Smooth muscle cell (in vitro differentiated cells): ENCODE data around the gene LRFN5. TPM values are rescaled to one million over a fixed set of nuclear protein-coding genes. Genes with fewer than 3 reads are reported as not detected.

Experiments used
- DNase-seq: peaks from one replicate; lab custom pipeline; 2025; ENCODE audit not compliant: unreplicated experiment; lab: John Stamatoyannopoulos, UW
- H2AFZ ChIP-seq: fragments of 200-600 bp; sonication (generic); 2 replicates; pipeline ENCODE4 v1.6.0; 2016; ENCODE audit warnings: antibody characterized with exemption, low read depth, mild to moderate bottlenecking
- H3F3A ChIP-seq: fragments of 200-600 bp; sonication (generic); 2 replicates; pipeline ENCODE4 v1.6.0; 2017; ENCODE audit warnings: antibody characterized with exemption, low read depth
- H3K27ac ChIP-seq: fragments of 200-600 bp; sonication (generic); 2 replicates; pipeline ENCODE4 v1.5.1; 2016; ENCODE audit warnings: low read depth, mild to moderate bottlenecking
- H3K27me3 ChIP-seq: fragments of 200-600 bp; sonication (generic); 2 replicates; pipeline ENCODE4 v1.6.1; 2016; ENCODE audit warnings: low read depth, mild to moderate bottlenecking
- H3K36me3 ChIP-seq: fragments of 200-600 bp; sonication (generic); 2 replicates; pipeline ENCODE4 v1.5.1; 2016; ENCODE audit warnings: low read depth
- H3K4me1 ChIP-seq: fragments of 200-600 bp; sonication (generic); 2 replicates; pipeline ENCODE4 v1.5.1; 2016; ENCODE audit warnings: low read depth
- H3K4me2 ChIP-seq: fragments of 200-600 bp; sonication (generic); 2 replicates; pipeline ENCODE4 v1.6.0; 2016; ENCODE audit warnings: mild to moderate bottlenecking
- H3K4me3 ChIP-seq: fragments of 200-600 bp; sonication (generic); 2 replicates; pipeline ENCODE4 v1.5.1; 2016; ENCODE audit warnings: mild to moderate bottlenecking
- H3K79me2 ChIP-seq: fragments of 200-600 bp; sonication (generic); 2 replicates; pipeline ENCODE4 v1.6.0; 2016; ENCODE audit warnings: low read depth, mild to moderate bottlenecking
- H3K9ac ChIP-seq: fragments of 200-600 bp; sonication (generic); 2 replicates; pipeline ENCODE4 v1.6.0; 2016; ENCODE audit warnings: low read depth
- H3K9me3 ChIP-seq: fragments of 200-600 bp; sonication (generic); replicated peaks from 2 replicates; pipeline ENCODE4 v1.5.1; 2016; ENCODE audit warnings: low read depth
- H4K20me1 ChIP-seq: fragments of 200-600 bp; sonication (generic); 2 replicates; pipeline ENCODE4 v1.6.0; 2016; ENCODE audit warnings: low read depth
- WGBS: methylation state at CpG from one replicate; pipeline ENCODE4 v1.1.7; 2016; ENCODE audit warnings: low lambda C conversion rate; 5-methylcytosine and 5-hydroxymethylcytosine counted together
- polyA plus RNA-seq: library from polyadenylated mRNA; unstranded; fragments of >200 nt; fragmentation: Nextera tagmentation; extraction: Ambion mirVana; gene quantifications from 2 replicates; pipeline ENCODE4 v1.2.1, GENCODE V29; 2016
- total RNA-seq: library from RNA; depleted of rRNA; stranded (reverse); fragments of >200 nt; gene quantifications from 2 replicates; pipeline ENCODE4 v1.2.3, GENCODE V29; 2014
- TF ChIP-seq, protein P1 (sequence below): fragments of 200-600 bp; sonication (generic); IDR thresholded peaks from 2 replicates; pipeline ENCODE4 v1.5.1; 2017; ENCODE audit warnings: borderline replicate concordance, mild to moderate bottlenecking, antibody characterized with exemption; ENCODE audit not compliant: insufficient read depth, poor library complexity, severe bottlenecking

The LRFN5 gene
- total and polyA plus RNA-seq, 2 experiments from 2014 or later: 22.1 to 33.8 TPM

DNA sequence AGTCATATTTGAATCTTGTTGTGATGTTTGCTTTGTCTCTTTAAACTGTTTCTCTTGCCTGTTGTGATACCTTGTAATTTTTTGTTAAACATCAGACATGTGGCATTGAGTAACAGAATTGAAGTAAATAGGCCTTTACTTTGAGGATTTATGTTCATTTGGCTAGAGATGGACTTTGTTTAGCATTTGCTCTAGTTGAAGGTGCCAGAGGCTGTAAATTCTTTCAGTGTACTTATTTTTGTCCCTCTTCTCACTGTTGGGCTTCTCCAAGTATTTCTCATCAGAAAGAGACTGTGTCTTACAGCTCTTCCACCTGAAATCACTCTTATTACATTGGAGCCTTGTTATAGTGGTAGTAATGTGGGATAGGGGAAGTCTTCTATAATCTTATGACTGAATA, 175.8 kb downstream of the LRFN5 start:
- no peaks in the 10 kb centered on the region for H3K4me1 ChIP-seq
- H4K20me1 ChIP-seq: no peaks in the 10 kb centered on the region
- H3K9ac ChIP-seq: no peak overlapping the region
- no peak overlapping the region for H3K4me2 ChIP-seq
- no peak overlapping the region for H3K27ac ChIP-seq
- TF ChIP-seq, protein P1, sequence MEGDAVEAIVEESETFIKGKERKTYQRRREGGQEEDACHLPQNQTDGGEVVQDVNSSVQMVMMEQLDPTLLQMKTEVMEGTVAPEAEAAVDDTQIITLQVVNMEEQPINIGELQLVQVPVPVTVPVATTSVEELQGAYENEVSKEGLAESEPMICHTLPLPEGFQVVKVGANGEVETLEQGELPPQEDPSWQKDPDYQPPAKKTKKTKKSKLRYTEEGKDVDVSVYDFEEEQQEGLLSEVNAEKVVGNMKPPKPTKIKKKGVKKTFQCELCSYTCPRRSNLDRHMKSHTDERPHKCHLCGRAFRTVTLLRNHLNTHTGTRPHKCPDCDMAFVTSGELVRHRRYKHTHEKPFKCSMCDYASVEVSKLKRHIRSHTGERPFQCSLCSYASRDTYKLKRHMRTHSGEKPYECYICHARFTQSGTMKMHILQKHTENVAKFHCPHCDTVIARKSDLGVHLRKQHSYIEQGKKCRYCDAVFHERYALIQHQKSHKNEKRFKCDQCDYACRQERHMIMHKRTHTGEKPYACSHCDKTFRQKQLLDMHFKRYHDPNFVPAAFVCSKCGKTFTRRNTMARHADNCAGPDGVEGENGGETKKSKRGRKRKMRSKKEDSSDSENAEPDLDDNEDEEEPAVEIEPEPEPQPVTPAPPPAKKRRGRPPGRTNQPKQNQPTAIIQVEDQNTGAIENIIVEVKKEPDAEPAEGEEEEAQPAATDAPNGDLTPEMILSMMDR: no peak
- no peaks in the 10 kb centered on the region for H3F3A ChIP-seq
- no peaks in the 10 kb centered on the region for H3K27me3 ChIP-seq
- peaks cover 14% of the 10 kb centered on the region for H3K79me2 ChIP-seq
- no peak overlapping the region for H3K4me3 ChIP-seq
- H3K36me3 ChIP-seq: no peaks in the 10 kb centered on the region
- DNase-seq: no peak
- H3K9me3 ChIP-seq: no peaks in the 10 kb centered on the region
- no peak overlapping the region for H2AFZ ChIP-seq

DNA sequence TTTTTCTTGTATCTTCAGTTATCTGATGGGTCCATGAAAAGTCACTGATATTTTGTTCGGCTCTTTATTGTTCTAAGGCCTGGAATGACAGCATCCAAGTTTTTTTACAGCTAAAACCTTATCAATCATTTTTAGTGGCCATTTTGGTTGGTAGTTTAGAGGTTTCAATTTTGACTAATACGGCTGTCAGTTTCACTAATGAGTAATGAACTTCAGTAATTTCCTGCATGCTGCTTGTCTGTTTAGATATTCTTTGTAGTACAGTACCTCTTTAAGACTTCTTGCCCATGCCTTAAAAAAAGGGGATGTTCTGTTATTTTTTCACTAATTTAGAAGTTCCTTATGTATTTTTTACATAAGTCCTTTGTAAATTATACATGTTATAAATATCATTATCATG, 176.7 kb downstream of the LRFN5 start:
- Histone ChIP-seq H3K4me2 (no peak overlapping the region), H3K9ac (no peak overlapping the region), H2AFZ (no peak overlapping the region), H3K27ac (no peak overlapping the region), H3F3A (no peaks in the 10 kb centered on the region), H3K27me3 (no peaks in the 10 kb centered on the region), H3K9me3 (no peaks in the 10 kb centered on the region), H3K4me3 (no peak overlapping the region), H4K20me1 (no peaks in the 10 kb centered on the region), H3K79me2 (peaks cover 14% of the 10 kb centered on the region), H3K4me1 (no peaks in the 10 kb centered on the region), H3K36me3 (no peaks in the 10 kb centered on the region)
- DNase-seq: no peak
- WGBS: 92% methylated on average over 2 of the region's 2 CpGs
- TF ChIP-seq, protein P1: no peak

DNA sequence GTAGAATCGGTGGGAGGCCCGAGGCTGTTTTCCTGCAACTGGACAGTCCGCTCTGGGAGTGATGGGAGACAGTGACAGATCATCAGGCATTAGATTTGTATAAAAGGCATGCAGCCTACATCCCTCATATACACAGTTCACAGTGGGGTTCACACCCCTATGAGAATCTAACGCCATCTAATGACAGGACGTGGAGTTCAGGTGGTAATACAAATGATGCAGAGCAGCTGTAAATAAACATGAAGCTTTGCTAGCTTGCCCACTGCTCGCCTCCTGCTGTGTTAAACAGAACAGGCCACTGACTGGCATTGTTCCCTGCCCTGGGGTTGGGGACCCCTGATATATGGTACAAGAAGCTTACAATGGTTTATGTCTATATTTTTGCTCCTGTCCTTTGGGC, 179.0 kb downstream of the LRFN5 start:
- 88% methylated on average over 6 of the region's 6 CpGs for WGBS
- Histone ChIP-seq H3K4me3 (no peak overlapping the region), H3K9ac (no peak overlapping the region), H3K79me2 (no peaks in the 10 kb centered on the region), H3K4me2 (no peak overlapping the region), H2AFZ (no peak overlapping the region), H3K4me1 (no peaks in the 10 kb centered on the region), H4K20me1 (no peaks in the 10 kb centered on the region), H3K27me3 (no peaks in the 10 kb centered on the region), H3F3A (no peaks in the 10 kb centered on the region), H3K9me3 (no peaks in the 10 kb centered on the region), H3K36me3 (no peaks in the 10 kb centered on the region), H3K27ac (no peak overlapping the region)
- DNase-seq: no peak
- TF ChIP-seq, protein P1: no peak

DNA sequence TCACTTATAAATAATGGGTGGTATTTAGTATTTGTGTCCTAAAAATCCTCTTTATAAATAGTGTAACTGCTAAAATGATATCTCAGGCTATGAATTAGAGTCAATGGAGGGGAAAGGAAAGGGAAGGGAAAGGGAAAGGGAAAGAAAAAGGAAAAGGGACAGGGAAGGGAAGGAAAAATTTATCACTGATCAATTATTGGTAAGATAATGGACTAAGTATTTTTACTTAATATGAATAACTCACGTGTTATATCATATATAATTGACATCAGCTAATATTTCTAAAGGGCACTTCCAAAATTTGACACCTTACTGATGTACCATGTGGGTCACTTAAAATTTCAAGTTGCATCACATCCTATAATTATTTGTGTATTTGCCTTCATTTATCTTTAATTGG, 193.1 kb downstream of the LRFN5 start:
- Histone ChIP-seq H4K20me1 (no peaks in the 10 kb centered on the region), H3K9me3 (no peaks in the 10 kb centered on the region), H3K79me2 (no peaks in the 10 kb centered on the region), H3K4me3 (no peak overlapping the region), H3K4me2 (no peak overlapping the region), H3K27ac (no peak overlapping the region), H3K36me3 (no peaks in the 10 kb centered on the region), H2AFZ (no peak overlapping the region), H3K27me3 (no peaks in the 10 kb centered on the region), H3F3A (no peaks in the 10 kb centered on the region), H3K4me1 (no peaks in the 10 kb centered on the region), H3K9ac (no peak overlapping the region)
- no peak for DNase-seq
- TF ChIP-seq, protein P1: no peak
- WGBS: 100% methylated on average over 1 of the region's 1 CpG
